A673 (cell line): ENCODE results near the gene HDAC4. TPM values are rescaled to one million over a fixed set of nuclear protein-coding genes. Genes with fewer than 3 reads are reported as not detected.

ENCODE experiments used
- BruUV-seq: library from RNA; stranded (reverse); fragments of 400-500 nt; replicated peaks from 2 replicates; lab custom pipeline; 2021; lab: Mats Ljungman, UMichigan
- CTCF ChIA-PET: fragments of 300-600 bp; sonication (Branson Sonifier 250); formaldehyde crosslinking; loops from one replicate; lab custom pipeline; 2022; ENCODE audit warnings: antibody characterized with exemption; lab: Charles Lee
- POLR2A ChIA-PET: fragments of 300-600 bp; sonication (Branson Sonifier 250); formaldehyde crosslinking; loops from one replicate; lab custom pipeline; 2022; ENCODE audit warnings: antibody characterized with exemption; ENCODE audit not compliant: low non-redundant PET; lab: Charles Lee
- DNase-seq: peaks from one replicate; pipeline ENCODE4 v3.0.0-alpha.2; 2015; ENCODE audit warnings: low spot score
- H3K27ac ChIP-seq: fragments of 200-600 bp; sonication (generic); 2 replicates; pipeline ENCODE4 v1.5.1; 2016; ENCODE audit warnings: mixed run types, low read depth, mild to moderate bottlenecking, mixed read lengths, antibody characterized with exemption, low read length; ENCODE audit not compliant: poor library complexity, severe bottlenecking
- H3K27me3 ChIP-seq: fragments of 200-600 bp; sonication (generic); replicated peaks from 2 replicates; pipeline ENCODE4 v1.6.1; 2017; ENCODE audit warnings: mixed run types, low read depth, mild to moderate bottlenecking, mixed read lengths, antibody characterized with exemption, low read length; ENCODE audit not compliant: insufficient read depth, poor library complexity
- H3K36me3 ChIP-seq: fragments of 200-600 bp; sonication (generic); 2 replicates; pipeline ENCODE4 v1.6.1; 2016; ENCODE audit warnings: mixed run types, mild to moderate bottlenecking, mixed read lengths, antibody characterized with exemption, low read length; ENCODE audit not compliant: insufficient read depth, poor library complexity, severe bottlenecking
- H3K4me1 ChIP-seq: fragments of 200-600 bp; sonication (generic); 2 replicates; pipeline ENCODE4 v1.6.1; 2017; ENCODE audit warnings: mixed run types, mild to moderate bottlenecking, mixed read lengths, antibody characterized with exemption, low read length; ENCODE audit not compliant: insufficient read depth, poor library complexity, severe bottlenecking
- H3K4me3 ChIP-seq: fragments of 200-600 bp; sonication (generic); 2 replicates; pipeline ENCODE4 v1.5.1; 2016; ENCODE audit warnings: low read depth, mixed run types, mild to moderate bottlenecking, mixed read lengths, low read length; ENCODE audit not compliant: poor library complexity, severe bottlenecking
- H3K9me3 ChIP-seq: fragments of 200-600 bp; sonication (generic); 2 replicates; pipeline ENCODE4 v1.6.1; 2016; ENCODE audit warnings: mixed run types, low read depth, mild to moderate bottlenecking, mixed read lengths, antibody characterized with exemption, low read length; ENCODE audit not compliant: poor library complexity, severe bottlenecking
- CTCF ChIP-seq: fragments of 300-800, 200-600 bp; sonication (generic); conservative IDR thresholded peaks from 2 replicates; pipeline ENCODE4 v1.5.1; 2017; ENCODE audit warnings: low read depth, mild to moderate bottlenecking, antibody characterized with exemption, low read length, moderate library complexity, mixed read lengths
- EZH2 ChIP-seq: fragments of 200-600 bp; sonication (generic); IDR thresholded peaks from 2 replicates; pipeline ENCODE4 v1.6.1; 2017; ENCODE audit warnings: borderline replicate concordance, low read depth, mild to moderate bottlenecking, mixed read lengths, antibody characterized with exemption, low read length; ENCODE audit not compliant: poor library complexity, severe bottlenecking
- intact Hi-C: fragments of 100-400 bp; cut with micrococcal nuclease; formaldehyde crosslinking; loops from one replicate; pipeline ENCODE4 v1.10.0; 2022; ENCODE audit not compliant: unreplicated experiment
- total RNA-seq: library from RNA; stranded (reverse); gene quantifications from 2 replicates; pipeline ENCODE4 v1.2.3, GENCODE V29; 2021

Gene HDAC4
- total RNA-seq, 1 experiment from 2014 or later: 40.0 TPM

DNA sequence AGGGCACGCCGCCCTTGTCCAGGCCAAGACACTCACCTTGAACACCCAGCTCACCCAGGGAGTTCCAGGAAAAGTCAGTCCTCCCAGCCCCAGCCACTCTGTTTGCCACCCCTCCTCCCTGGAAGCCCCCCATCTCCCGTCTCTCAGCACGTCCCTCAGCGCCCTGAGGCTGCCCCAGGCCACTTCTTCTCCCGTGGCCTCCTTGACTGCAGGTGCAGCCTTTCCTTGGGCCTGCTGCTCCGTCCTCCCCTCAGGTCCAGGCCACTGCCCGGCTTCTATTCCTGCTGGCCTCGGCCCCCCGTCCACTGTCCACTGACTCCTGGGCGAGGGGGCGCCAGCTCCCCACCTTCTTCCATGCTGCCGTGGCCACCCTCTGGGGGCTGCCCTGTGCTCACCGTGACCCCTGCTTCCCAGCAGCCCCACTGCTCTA lies 239.1 kb downstream of the HDAC4 start:
- Histone ChIP-seq H3K4me1 (no peaks in the 10 kb centered on the region), H3K4me3 (no peak overlapping the region), H3K27me3 (no peaks in the 10 kb centered on the region), H3K36me3 (no peaks in the 10 kb centered on the region), H3K9me3 (no peaks in the 10 kb centered on the region), H3K27ac (no peak overlapping the region)
- ChIA-PET CTCF (no interaction called here), POLR2A (no interaction called here)
- BruUV-seq: no TSS peak
- intact Hi-C loops: no loop called here
- DNase-seq: no peak
- TF ChIP-seq CTCF (no peak), EZH2 (no peak)

DNA sequence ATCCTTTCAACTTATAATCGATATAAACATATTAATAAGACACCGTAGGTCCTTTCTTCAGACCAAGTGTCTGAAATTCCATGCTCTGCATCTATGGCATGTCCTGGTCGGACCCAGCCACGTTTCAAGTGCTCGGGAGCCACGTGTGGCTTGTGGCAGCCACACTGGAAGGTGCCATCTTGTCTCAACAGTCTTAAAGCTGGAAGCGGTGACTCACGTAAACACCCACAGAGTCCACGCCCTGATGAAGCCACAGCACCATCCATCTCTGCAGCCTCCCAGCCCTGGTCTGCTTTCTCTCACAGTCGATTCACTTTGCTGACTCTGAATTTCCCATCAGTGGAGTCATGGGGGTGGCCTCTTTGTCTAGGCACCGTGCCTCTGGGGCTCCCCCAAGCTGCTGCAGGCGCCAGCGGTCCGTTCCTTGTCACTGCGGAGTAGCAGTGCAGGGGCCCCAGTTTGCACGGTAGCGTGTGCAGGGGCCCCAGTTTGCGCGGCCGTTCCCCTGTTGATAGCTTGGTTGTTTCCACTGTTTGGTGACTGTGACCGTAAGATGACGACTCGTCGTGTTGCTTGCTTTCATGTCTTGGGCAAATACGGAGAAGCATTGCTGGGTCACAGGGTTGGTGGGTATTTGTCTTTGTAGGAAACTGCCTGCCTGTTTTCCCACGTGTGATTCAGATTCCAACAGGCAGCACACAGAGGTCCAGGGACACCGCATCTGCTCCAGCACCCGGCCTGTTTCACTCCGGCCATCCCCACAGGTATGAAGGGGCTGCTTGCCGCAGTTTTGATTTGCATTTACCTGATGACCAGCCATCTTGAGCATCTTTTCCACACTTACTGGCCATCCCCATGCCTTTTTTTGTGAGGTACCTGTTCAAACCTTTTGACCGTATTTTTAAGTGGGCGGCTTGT lies 240.3 kb downstream of the HDAC4 start:
- CTCF ChIA-PET: no interaction called here
- POLR2A ChIA-PET: no interaction called here
- no peak overlapping the region for H3K27ac ChIP-seq
- no peak for DNase-seq
- H3K9me3 ChIP-seq: no peaks in the 10 kb centered on the region
- H3K27me3 ChIP-seq: no peaks in the 10 kb centered on the region
- H3K4me3 ChIP-seq: no peak overlapping the region
- no peak for TF ChIP-seq CTCF
- TF ChIP-seq EZH2: no peak
- no TSS peak for BruUV-seq
- intact Hi-C loops: no loop called here
- H3K36me3 ChIP-seq: peaks cover 4% of the 10 kb centered on the region
- H3K4me1 ChIP-seq: no peaks in the 10 kb centered on the region

DNA sequence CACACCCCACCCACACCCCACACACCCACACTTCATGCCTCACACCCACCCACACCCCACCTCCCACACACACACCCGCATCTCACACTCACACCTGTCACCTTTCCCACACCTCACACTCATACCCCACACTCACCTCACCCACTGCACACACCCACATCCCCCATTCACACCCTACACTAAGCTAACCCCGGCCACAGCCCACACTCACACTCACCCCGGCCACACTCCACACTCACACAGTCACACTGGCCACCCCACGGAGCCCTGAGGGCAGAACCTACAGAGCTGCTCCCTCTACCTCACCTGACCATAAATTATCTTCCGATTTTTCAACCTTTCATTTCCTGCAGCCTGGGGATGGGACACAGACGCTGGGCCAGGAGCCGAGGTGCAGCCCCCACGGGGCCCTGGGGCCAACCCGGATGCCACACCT lies 241.3 kb downstream of the HDAC4 start:
- Histone ChIP-seq H3K27me3 (no peaks in the 10 kb centered on the region), H3K4me3 (no peak overlapping the region), H3K9me3 (no peaks in the 10 kb centered on the region), H3K4me1 (no peaks in the 10 kb centered on the region), H3K36me3 (peaks cover 4% of the 10 kb centered on the region), H3K27ac (no peak overlapping the region)
- TF ChIP-seq EZH2 (no peak), CTCF (no peak)
- intact Hi-C loops: no loop called here
- POLR2A ChIA-PET: no interaction called here
- CTCF ChIA-PET: no interaction called here
- DNase-seq: no peak
- BruUV-seq: no TSS peak
